Activated naive CD4-positive, alpha-beta T cell (primary cell): ENCODE results near the gene ZNF66.
"Not testable (repeated sequence)": the region's sequence is repeated elsewhere in the genome, so short reads cannot be mapped to it uniquely, and the experiment has no call there.

Experiments used
- DNase-seq, 4 experiments: peaks; one replicate each; lab custom pipeline; 2025; lab: John Stamatoyannopoulos, UW

Gene ZNF66

DNA sequence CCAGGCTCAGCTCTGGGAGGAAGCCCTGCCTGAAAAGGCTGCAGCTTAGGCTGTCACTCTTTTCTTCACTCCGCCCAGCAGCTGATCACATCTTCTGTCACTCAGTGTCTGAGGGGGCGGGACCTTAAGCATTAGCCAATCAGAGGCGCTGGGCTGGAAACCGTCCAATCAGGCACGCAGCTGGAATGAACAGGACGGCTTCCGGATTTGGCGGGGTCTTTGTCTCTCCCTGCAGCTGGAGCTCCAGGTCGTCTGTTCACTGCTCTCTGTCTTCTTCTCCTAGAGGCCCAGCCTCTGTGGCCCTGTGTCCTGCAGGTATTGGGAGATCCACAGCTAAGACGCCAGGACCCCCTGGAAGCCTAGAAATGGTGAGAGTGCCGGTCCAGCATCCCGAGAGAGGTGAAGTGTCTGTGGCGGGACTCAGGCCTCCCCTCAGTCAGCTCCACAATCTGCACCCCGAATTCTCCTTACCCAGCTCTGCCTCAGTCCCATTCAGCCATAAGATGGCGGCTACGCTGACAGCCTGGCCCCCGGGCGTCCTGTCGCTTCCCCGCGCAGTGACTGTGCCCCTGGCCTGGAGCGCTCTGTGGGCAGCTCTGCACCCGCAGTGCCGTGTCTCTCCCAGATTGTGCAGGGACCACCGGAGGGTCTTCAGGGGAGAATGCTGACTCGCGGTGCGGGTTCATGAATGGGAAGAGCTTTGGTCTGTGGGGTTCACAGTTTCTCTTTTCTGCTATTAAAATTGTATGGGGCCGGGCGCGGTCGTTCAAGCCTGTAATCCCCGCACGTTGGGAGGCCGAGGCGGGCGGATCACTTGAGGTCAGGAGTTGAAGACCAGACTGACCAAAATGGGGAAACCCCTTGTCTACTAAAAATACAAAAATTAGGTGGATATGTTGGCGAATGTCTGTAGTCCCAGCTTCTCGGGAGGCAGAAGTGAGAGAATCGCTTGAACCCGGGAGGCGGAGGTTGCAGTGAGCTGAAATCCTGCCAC is at the start of gene ZNF66:
Gene ZNF66, plus strand, starts transcription at position 222 of the 994 bp plus-strand sequence. Its CDS starts 144 bp downstream, at position 366.
- DNase-seq, result peak; percentile 77 to 87 (median 83)

DNA sequence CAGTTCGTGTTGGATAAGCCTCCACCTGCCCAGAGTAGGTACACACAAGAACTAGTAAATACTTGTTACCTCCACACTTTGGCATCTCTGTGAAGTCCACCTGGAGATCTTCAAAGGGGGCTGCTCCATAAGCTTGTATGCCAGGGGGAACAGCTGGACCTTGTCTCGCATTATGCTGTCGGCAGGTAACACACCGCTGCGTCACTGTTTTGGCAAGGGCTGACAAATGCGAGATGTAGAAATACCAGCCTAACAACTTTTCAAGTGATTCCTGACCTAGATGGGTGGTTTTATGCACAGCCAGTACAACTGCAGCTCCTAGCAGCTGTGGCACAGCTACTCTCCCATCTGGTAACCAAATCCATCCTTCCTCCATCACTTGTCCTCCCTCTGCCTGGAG is 25.9 kb upstream of the ZNF66 start:
- not testable (repeated sequence) for DNase-seq

DNA sequence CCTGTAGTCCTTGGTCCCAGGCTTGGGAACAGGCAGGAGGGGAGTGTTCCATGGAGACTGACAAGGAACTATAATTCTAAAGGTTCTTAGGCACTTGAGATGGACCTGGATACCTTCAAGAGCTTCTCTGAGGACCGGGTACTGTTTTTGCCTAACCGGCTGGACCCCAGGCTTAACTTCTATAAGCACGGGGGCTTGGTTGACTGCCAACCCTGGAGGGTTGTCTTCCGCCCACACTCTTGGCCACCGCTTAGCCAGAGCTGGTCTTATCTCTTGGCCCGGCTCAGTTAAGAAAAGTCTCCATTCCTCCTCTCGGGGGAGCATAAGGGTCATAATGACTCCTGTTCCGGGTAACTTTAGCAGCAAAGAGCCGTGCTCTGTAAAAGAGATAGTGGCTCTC is 23.8 kb upstream of the ZNF66 start:
- not testable (repeated sequence) for DNase-seq

DNA sequence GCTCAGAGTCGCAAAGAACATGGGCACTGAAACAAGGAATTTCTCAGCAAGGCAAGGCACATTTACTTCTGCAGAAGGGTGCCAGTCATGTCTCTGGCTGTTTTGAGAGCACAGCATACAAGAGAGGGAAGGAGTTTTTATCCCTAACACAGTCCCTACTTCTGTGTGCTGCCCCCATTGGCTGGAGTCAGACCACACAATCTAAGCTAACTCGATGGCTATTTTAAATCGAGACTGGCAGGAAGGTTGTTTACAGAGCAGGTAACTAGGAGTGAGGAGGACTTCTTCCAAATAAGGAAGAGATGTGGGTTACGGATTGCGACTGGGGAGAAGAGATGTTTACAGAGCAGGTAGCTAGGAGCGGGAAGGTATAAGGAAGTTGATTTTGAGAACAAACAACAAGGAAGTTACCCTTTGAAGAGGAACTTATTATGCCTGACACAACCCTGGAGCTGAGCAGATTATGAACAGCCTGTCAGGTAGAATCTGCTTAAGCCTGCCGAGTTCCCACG is 6.8 kb upstream of the ZNF66 start:
- not testable (repeated sequence) for DNase-seq

DNA sequence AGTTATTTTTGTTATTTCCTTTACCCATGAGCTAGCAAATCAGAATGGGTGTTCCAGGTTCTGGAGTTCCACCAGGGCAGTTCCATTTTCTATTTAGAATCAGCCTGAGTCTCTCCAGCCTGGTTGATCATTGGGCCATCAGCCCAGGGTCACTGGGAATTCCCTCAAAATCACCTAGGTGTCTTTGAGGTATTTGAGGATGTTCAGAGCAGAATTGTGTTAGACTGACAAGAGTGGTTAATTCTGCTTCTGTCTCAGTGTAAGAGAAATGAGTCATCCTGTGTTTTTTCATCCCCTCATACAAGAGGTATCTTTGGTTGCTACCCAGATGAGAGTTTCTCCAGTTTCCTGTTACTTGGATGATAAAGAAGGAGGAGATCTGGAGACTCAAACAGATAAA is 11.7 kb downstream of the ZNF66 start:
- DNase-seq, result no peak

DNA sequence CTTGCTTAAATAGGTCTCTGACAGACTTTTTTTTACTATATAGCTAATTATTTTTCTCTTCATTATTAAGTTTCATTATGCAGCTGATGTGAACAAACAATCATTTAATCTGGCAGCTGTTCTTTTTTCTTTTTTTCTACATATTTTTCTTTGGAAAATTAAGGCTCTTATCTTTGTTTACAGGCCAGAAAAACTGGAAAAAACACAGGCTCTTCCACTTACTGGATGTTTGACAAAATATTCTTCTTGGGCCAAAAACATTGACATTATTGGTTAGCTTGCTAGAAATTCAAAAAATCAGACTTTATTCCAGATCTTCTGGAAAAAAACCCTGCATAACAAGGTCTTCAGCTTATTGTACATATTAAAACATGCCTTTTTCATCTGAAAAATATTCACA is 15.7 kb downstream of the ZNF66 start:
- DNase-seq, result no peak

DNA sequence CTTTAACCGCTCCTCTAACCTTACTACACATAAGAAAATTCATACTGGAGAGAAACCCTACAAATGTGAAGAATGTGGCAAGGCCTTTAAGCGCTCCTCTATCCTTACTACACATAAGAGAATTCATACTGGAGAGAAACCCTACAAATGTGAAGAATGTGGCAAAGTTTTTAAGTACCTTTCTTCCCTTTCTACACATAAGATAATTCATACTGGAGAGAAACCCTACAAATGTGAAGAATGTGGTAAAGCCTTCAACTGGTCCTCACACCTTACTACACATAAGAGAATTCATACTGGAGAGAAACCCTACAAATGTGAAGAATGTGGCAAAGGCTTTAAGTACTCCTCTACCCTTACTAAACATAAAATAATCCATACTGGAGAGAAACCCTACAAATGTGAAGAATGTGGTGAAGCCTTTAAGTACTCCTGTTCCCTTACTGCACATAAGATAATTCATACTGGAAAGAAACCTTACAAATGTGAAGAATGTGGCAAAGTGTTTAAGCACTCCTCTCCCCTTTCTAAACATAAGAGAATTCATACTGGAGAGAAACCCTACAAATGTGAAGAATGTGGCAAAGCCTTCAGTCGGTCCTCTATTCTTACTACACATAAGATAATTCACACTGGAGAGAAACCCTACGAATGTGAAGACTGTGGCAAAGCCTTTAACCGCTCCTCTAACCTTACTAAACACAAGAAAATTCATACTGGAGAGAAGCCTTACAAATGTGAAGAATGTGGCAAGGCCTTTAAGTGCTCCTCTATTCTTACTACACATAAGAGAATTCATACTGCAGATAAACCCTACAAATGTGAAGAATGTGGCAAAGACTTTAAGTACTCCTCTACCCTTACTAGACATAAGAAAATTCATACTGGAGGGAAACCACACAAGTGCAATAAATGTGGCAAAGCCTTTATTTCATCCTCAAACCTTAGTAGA is 30.5 kb downstream of the ZNF66 start:
- DNase-seq, result not testable (repeated sequence)

DNA sequence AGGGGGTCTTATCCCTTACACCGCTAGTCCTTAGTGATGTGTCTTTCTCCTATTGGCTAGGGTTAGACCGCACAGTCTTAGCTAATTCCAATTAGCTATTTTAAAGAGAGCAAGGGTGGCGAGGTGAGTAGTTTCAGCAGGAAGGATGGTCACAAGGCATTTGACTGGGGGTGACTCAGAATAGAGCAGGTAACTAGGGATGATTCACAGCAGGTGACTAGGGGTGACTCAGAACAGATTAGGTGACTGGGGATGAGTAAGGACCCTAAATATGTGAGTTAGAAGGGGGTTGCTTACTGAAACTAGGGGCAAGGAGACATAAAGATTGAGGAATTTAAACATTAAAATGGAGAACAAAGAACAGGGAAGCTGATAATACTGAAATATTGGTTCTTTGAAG is 64.3 kb downstream of the ZNF66 start:
- no peak for DNase-seq
